Neural cell (in vitro differentiated cells): ENCODE data around the gene SRRM5.

Source experiments
- CTCF ChIP-seq: fragments of 450-650 bp; IDR thresholded peaks from 2 replicates; pipeline ENCODE4 v1.5.1; 2014; ENCODE audit warnings: antibody characterized with exemption, mild to moderate bottlenecking, moderate library complexity; ENCODE audit not compliant: poor library complexity, severe bottlenecking
- EP300 ChIP-seq: fragments of 450-650 bp; conservative IDR thresholded peaks from 2 replicates; pipeline ENCODE4 v1.6.1; 2014; ENCODE audit warnings: antibody characterized with exemption, mild to moderate bottlenecking, moderate library complexity; ENCODE audit not compliant: poor library complexity, severe bottlenecking
- EZH2 ChIP-seq: fragments of 200-600, 300-800 bp; shearing (Covaris generic), sonication (generic); IDR thresholded peaks from 2 replicates; pipeline ENCODE4 v1.6.1; 2014; ENCODE audit warnings: antibody characterized with exemption, low read length, borderline replicate concordance, mild to moderate bottlenecking; ENCODE audit not compliant: insufficient read depth, poor library complexity, severe bottlenecking
- MXI1 ChIP-seq: fragments of 450-650 bp; conservative IDR thresholded peaks from 2 replicates; pipeline ENCODE4 v1.6.1; 2014; ENCODE audit warnings: antibody characterized with exemption, mild to moderate bottlenecking; ENCODE audit not compliant: poor library complexity, severe bottlenecking
- POLR2AphosphoS5 ChIP-seq: IDR thresholded peaks from 2 replicates; pipeline ENCODE4 v1.6.1; 2012
- RAD21 ChIP-seq: fragments of 450-650 bp; conservative IDR thresholded peaks from 2 replicates; pipeline ENCODE4 v1.6.1; 2014; ENCODE audit warnings: antibody characterized with exemption, mild to moderate bottlenecking, moderate library complexity
- SMC3 ChIP-seq: fragments of 450-650 bp; conservative IDR thresholded peaks from 2 replicates; pipeline ENCODE4 v1.6.1; 2014; ENCODE audit warnings: antibody characterized with exemption, mild to moderate bottlenecking, moderate library complexity; ENCODE audit not compliant: poor library complexity
- TAF1 ChIP-seq: IDR thresholded peaks from 2 replicates; pipeline ENCODE4 v1.6.1; 2012; ENCODE audit warnings: low read depth
- TF ChIP-seq, protein P1 (sequence below): IDR thresholded peaks from 2 replicates; pipeline ENCODE4 v1.6.1; 2012; ENCODE audit warnings: borderline replicate concordance

- TF ChIP-seq CTCF (no peak), TAF1 (no peak), POLR2AphosphoS5 (no peak), EZH2 (no peak), RAD21 (no peak), EP300 (no peak), SMC3 (no peak), MXI1 (no peak)
- TF ChIP-seq, protein P1, sequence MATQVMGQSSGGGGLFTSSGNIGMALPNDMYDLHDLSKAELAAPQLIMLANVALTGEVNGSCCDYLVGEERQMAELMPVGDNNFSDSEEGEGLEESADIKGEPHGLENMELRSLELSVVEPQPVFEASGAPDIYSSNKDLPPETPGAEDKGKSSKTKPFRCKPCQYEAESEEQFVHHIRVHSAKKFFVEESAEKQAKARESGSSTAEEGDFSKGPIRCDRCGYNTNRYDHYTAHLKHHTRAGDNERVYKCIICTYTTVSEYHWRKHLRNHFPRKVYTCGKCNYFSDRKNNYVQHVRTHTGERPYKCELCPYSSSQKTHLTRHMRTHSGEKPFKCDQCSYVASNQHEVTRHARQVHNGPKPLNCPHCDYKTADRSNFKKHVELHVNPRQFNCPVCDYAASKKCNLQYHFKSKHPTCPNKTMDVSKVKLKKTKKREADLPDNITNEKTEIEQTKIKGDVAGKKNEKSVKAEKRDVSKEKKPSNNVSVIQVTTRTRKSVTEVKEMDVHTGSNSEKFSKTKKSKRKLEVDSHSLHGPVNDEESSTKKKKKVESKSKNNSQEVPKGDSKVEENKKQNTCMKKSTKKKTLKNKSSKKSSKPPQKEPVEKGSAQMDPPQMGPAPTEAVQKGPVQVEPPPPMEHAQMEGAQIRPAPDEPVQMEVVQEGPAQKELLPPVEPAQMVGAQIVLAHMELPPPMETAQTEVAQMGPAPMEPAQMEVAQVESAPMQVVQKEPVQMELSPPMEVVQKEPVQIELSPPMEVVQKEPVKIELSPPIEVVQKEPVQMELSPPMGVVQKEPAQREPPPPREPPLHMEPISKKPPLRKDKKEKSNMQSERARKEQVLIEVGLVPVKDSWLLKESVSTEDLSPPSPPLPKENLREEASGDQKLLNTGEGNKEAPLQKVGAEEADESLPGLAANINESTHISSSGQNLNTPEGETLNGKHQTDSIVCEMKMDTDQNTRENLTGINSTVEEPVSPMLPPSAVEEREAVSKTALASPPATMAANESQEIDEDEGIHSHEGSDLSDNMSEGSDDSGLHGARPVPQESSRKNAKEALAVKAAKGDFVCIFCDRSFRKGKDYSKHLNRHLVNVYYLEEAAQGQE: no peak
Measured at GRCh38 chr19:43664018-43664417, 52.1 kb downstream of the SRRM5 start.
